ENCODE measurements around the gene PTBP1. TPM values are rescaled to one million over a fixed set of nuclear protein-coding genes. Genes with fewer than 3 reads are reported as not detected.
"Not testable (repeated sequence)": the region's sequence is repeated elsewhere in the genome, so short reads cannot be mapped to it uniquely, and the experiment has no call there.

The PTBP1 gene
- total RNA-seq, 1 donor from 2014 or later, result 237 TPM

- Histone ChIP-seq H3K9me3 (ENCODE audit: low read depth) (no peaks in the 10 kb centered on the region), H3K27ac (no peak overlapping the region), H3K36me3 (no peaks in the 10 kb centered on the region), H3K4me1 (no peaks in the 10 kb centered on the region), H4K20me1 (ENCODE audit: low read depth) (no peaks in the 10 kb centered on the region), H2AFZ (replicated peaks) (no peak overlapping the region), H3F3A (ENCODE audit: low read depth) (no peaks in the 10 kb centered on the region), H3K4me2 (no peak overlapping the region), H3K27me3 (no peaks in the 10 kb centered on the region), H3K4me3 (no peak overlapping the region), H3K9ac (no peak overlapping the region), H3K79me2 (ENCODE audit: low read depth) (no peaks in the 10 kb centered on the region)
- DNase-seq (ENCODE audit: low spot score), result no peak
- Mint-ChIP-seq H3K36me3 (no peaks in the 10 kb centered on the region), H3K4me1 (peaks cover 10% of the 10 kb centered on the region), H3K27ac (peak overlapping the region; percentile 69), H3K9me3 (no peaks in the 10 kb centered on the region), H3K4me3 (no peak overlapping the region), H3K27me3 (ENCODE audit: insufficient read depth, low read depth) (peaks cover 7% of the 10 kb centered on the region)
- TF ChIP-seq EZH2phosphoT487 (IDR thresholded peaks at IDR 0.05) (no peak), CTCF (IDR thresholded peaks at IDR 0.05) (no peak), EZH2 (IDR thresholded peaks at IDR 0.05) (no peak)
Observed at GRCh38 chr19:834216-834615, 37.0 kb downstream of the PTBP1 start.

- no peaks in the 10 kb centered on the region for H3K36me3 Mint-ChIP-seq
- H3K4me1 Mint-ChIP-seq, result peaks cover 10% of the 10 kb centered on the region
- peak overlapping the region; percentile 69 for H3K4me3 Mint-ChIP-seq
- H3K4me1 ChIP-seq, result no peaks in the 10 kb centered on the region
- H4K20me1 ChIP-seq (ENCODE audit: low read depth), result no peaks in the 10 kb centered on the region
- H3K9ac ChIP-seq, result no peak overlapping the region
- no peak overlapping the region for H3K27ac ChIP-seq
- H3K4me3 ChIP-seq, result no peak overlapping the region
- H2AFZ ChIP-seq (replicated peaks), result no peak overlapping the region
- no peaks in the 10 kb centered on the region for H3K9me3 Mint-ChIP-seq
- no peaks in the 10 kb centered on the region for H3K27me3 ChIP-seq
- H3K9me3 ChIP-seq (ENCODE audit: low read depth), result no peaks in the 10 kb centered on the region
- H3K79me2 ChIP-seq (ENCODE audit: low read depth), result no peaks in the 10 kb centered on the region
- TF ChIP-seq EZH2phosphoT487 (IDR thresholded peaks at IDR 0.05), result no peak
- TF ChIP-seq EZH2 (IDR thresholded peaks at IDR 0.05), result no peak
- no peaks in the 10 kb centered on the region for H3K36me3 ChIP-seq
- no peak for DNase-seq (ENCODE audit: low spot score)
- peak overlapping the region; percentile 74 for H3K27ac Mint-ChIP-seq
- no peak overlapping the region for H3K4me2 ChIP-seq
- peaks cover 7% of the 10 kb centered on the region for H3K27me3 Mint-ChIP-seq (ENCODE audit: insufficient read depth, low read depth)
- H3F3A ChIP-seq (ENCODE audit: low read depth), result no peaks in the 10 kb centered on the region
Observed at GRCh38 chr19:835210-835810, 38.1 kb downstream of the PTBP1 start.

- no peaks in the 10 kb centered on the region for H3K79me2 ChIP-seq (ENCODE audit: low read depth)
- H3K4me1 ChIP-seq, result peaks cover 3% of the 10 kb centered on the region
- no peaks in the 10 kb centered on the region for H3K36me3 Mint-ChIP-seq
- H3K27ac ChIP-seq, result no peak within 1 kb of the TSS
- H4K20me1 ChIP-seq (ENCODE audit: low read depth), result no peaks in the 10 kb centered on the region
- no peaks in the 10 kb centered on the region for H3K9me3 ChIP-seq (ENCODE audit: low read depth)
- H2AFZ ChIP-seq (replicated peaks), result no peak within 1 kb of the TSS
- peaks cover 36% of the 10 kb centered on the region for H3K27me3 ChIP-seq
- H3K4me2 ChIP-seq, result no peak within 1 kb of the TSS
- no peaks in the 10 kb centered on the region for H3K36me3 ChIP-seq
- H3K9ac ChIP-seq, result no peak within 1 kb of the TSS
- peak within 1 kb of the TSS; percentile 22 for H3K27ac Mint-ChIP-seq
- peak within 1 kb of the TSS; percentile 58 for H3K4me3 Mint-ChIP-seq
- H3K9me3 Mint-ChIP-seq, result peaks cover 3% of the 10 kb centered on the region
- H3K4me1 Mint-ChIP-seq, result peaks cover 19% of the 10 kb centered on the region
- DNase-seq (ENCODE audit: low spot score), result no peak
- no peak for TF ChIP-seq CTCF (IDR thresholded peaks at IDR 0.05)
- no peak for TF ChIP-seq EZH2phosphoT487 (IDR thresholded peaks at IDR 0.05)
- TF ChIP-seq EZH2 (IDR thresholded peaks at IDR 0.05), result no peak
- H3F3A ChIP-seq (ENCODE audit: low read depth), result peaks cover 18% of the 10 kb centered on the region
- H3K4me3 ChIP-seq, result no peak within 1 kb of the TSS
- H3K27me3 Mint-ChIP-seq (ENCODE audit: insufficient read depth, low read depth), result peaks cover 28% of the 10 kb centered on the region
Observed at GRCh38 chr19:840519-841206, 43.4 kb downstream of the PTBP1 start, which contains the start of gene PRTN3. Gene PRTN3, plus strand, starts transcription at chr19:840999. Its CDS starts 10 bp downstream, at chr19:841009.

- peaks cover 32% of the 10 kb centered on the region for H3K27me3 Mint-ChIP-seq (ENCODE audit: insufficient read depth, low read depth)
- H2AFZ ChIP-seq (replicated peaks); DNase-seq (ENCODE audit: low spot score); H3K9me3 ChIP-seq (ENCODE audit: low read depth); H3K4me2 ChIP-seq; H3K9ac ChIP-seq; H3K4me1 ChIP-seq; H3K36me3 ChIP-seq; H3K9me3 Mint-ChIP-seq; H4K20me1 ChIP-seq (ENCODE audit: low read depth); H3K27ac ChIP-seq; H3K27ac Mint-ChIP-seq; H3K4me3 ChIP-seq; H3K36me3 Mint-ChIP-seq; H3K79me2 ChIP-seq (ENCODE audit: low read depth): not testable (repeated sequence)
- peaks cover 17% of the 10 kb centered on the region for H3K4me1 Mint-ChIP-seq
- Histone ChIP-seq H3K27me3 (peaks cover 46% of the 10 kb centered on the region), H3F3A (ENCODE audit: low read depth) (peaks cover 18% of the 10 kb centered on the region)
- H3K4me3 Mint-ChIP-seq, result peak overlapping the region; percentile 77
Observed at GRCh38 chr19:842802-843179, 45.5 kb downstream of the PTBP1 start.

Measured in neural progenitor cell (in vitro differentiated cells).